HUES48 (cell line): ENCODE data around the gene AHNAK.

Source experiments
- H3K27ac ChIP-seq: one replicate; pipeline ENCODE4 v1.7.0; 2013; ENCODE audit warnings: low read depth, low read length, inconsistent platforms
- H3K27me3 ChIP-seq: 2 replicates; pipeline ENCODE4 v1.6.1; 2013; ENCODE audit warnings: mild to moderate bottlenecking, low read length; ENCODE audit not compliant: control insufficient read depth, insufficient read depth
- H3K36me3 ChIP-seq: 2 replicates; pipeline ENCODE4 v1.6.1; 2013; ENCODE audit warnings: low read length; ENCODE audit not compliant: control insufficient read depth, insufficient read depth
- H3K4me1 ChIP-seq: 2 replicates; pipeline ENCODE4 v1.6.1; 2013; ENCODE audit warnings: mild to moderate bottlenecking, low read length; ENCODE audit not compliant: control insufficient read depth, insufficient read depth
- H3K4me3 ChIP-seq: 2 replicates; pipeline ENCODE4 v1.5.1; 2013; ENCODE audit warnings: mild to moderate bottlenecking, low read depth, low read length
- H3K9ac ChIP-seq: 2 replicates; pipeline ENCODE4 v1.6.1; 2013; ENCODE audit warnings: mild to moderate bottlenecking, low read depth, low read length, moderate library complexity
- H3K9me3 ChIP-seq: 2 replicates; pipeline ENCODE4 v1.6.1; 2013; ENCODE audit warnings: low read length; ENCODE audit not compliant: control insufficient read depth, insufficient read depth

Gene AHNAK

DNA sequence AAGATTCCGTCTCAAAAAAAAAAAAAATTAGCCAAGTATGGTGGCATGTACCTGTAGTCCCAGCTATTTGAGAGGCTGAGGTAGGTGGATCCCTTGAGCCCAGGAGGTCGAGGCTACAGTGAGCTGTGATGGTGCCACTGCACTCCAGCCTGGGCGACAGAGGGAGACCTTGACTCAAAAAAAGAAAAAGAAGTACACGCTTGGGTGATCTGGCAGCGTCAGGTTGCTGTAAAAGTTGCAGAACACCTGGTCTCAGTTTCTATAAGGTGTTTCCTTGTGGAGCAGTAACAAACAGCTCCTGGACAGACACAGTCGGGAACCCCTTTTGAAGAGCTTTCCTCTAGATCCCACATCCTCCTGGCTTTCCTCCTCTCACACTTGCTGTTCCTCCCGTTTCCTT, 82.0 kb downstream of the AHNAK start:
- Histone ChIP-seq H3K9me3 (no peaks in the 10 kb centered on the region), H3K4me3 (no peak overlapping the region), H3K4me1 (no peaks in the 10 kb centered on the region), H3K27me3 (no peaks in the 10 kb centered on the region), H3K27ac (no peak overlapping the region), H3K9ac (no peak overlapping the region), H3K36me3 (no peaks in the 10 kb centered on the region)

GRCh38 chr11:62463121-62463542, 83.5 kb downstream of the AHNAK start:
- Histone ChIP-seq H3K9me3 (no peaks in the 10 kb centered on the region), H3K27me3 (no peaks in the 10 kb centered on the region), H3K9ac (no peak overlapping the region), H3K36me3 (no peaks in the 10 kb centered on the region), H3K4me3 (no peak overlapping the region), H3K27ac (no peak overlapping the region), H3K4me1 (no peaks in the 10 kb centered on the region)

- H3K4me1 ChIP-seq = no peaks in the 10 kb centered on the region
- no peak overlapping the region for H3K4me3 ChIP-seq
- H3K9me3 ChIP-seq = no peaks in the 10 kb centered on the region
- H3K27me3 ChIP-seq = no peaks in the 10 kb centered on the region
- H3K36me3 ChIP-seq = no peaks in the 10 kb centered on the region
- H3K9ac ChIP-seq = no peak overlapping the region
- no peak overlapping the region for H3K27ac ChIP-seq
These were observed 84.1 kb downstream of the AHNAK start for GRCh38 chr11:62462508-62462892.

GRCh38 chr11:62461740-62462507, 84.7 kb downstream of the AHNAK start:
- Histone ChIP-seq H3K27me3 (no peaks in the 10 kb centered on the region), H3K27ac (no peak overlapping the region), H3K36me3 (no peaks in the 10 kb centered on the region), H3K9ac (no peak overlapping the region), H3K4me1 (no peaks in the 10 kb centered on the region), H3K4me3 (no peak overlapping the region), H3K9me3 (no peaks in the 10 kb centered on the region)

DNA sequence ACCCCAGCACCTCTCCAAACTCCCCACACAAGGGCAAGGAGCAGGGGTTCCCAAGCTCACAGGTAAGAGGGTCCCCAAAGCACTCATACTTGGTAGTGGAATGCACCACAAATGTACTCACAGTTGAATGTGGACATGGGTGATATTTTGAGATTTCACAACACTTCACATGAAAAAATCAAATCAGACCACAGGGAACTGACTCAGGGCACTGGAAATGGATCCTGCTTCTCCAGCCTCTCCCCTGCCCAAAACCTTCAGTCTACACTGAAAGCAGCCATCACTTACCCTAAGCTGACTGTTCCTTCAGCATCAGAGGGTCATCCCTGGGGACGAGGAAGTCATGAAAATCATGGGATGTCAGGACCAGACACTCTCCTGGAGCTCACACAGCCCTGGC, 87.5 kb downstream of the AHNAK start:
- H3K9me3 ChIP-seq = no peaks in the 10 kb centered on the region
- H3K27ac ChIP-seq = no peak overlapping the region
- H3K27me3 ChIP-seq = no peaks in the 10 kb centered on the region
- H3K36me3 ChIP-seq = no peaks in the 10 kb centered on the region
- H3K4me3 ChIP-seq = no peak overlapping the region
- no peaks in the 10 kb centered on the region for H3K4me1 ChIP-seq
- no peak overlapping the region for H3K9ac ChIP-seq

DNA sequence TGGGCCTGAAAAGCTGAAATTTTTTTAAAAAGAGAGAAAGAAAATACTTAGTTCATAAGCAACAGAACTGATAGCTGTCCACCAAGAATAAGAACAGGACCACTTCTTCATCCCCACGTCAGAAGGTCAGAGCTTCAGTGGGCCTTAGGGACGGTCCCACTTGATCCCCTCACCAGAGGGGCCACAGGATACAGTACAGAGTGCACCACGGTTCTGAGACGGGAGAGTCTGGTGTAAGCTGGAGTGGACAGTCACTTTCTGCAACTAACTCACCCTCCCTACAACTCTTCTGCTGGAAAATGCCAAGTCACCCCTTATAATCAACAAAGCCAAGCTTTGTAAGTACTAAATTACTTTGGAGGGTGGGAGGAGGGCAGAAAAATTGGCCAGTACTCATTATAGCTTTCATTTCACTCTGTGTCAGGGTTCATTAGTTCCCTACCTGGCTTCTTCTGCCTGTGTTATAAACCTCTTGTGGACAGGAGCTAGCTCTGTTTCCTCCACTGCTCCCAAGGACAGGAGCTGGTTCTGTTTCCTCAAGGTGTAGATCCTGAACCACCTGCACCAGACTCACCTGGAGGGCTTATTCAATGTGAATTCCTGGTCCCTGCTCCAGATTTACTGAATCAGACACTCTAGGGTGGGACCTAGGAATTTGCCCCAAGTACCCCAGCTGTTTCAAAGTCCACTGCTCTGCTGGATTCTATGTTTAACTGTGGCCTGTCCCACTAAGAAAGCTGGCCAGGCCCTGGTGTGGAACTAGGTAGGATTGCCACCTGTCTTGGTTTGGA, 88.2 kb downstream of the AHNAK start:
- Histone ChIP-seq H3K4me3 (no peak overlapping the region), H3K9me3 (no peaks in the 10 kb centered on the region), H3K36me3 (no peaks in the 10 kb centered on the region), H3K9ac (no peak overlapping the region), H3K27me3 (no peaks in the 10 kb centered on the region), H3K4me1 (no peaks in the 10 kb centered on the region), H3K27ac (no peak overlapping the region)

DNA sequence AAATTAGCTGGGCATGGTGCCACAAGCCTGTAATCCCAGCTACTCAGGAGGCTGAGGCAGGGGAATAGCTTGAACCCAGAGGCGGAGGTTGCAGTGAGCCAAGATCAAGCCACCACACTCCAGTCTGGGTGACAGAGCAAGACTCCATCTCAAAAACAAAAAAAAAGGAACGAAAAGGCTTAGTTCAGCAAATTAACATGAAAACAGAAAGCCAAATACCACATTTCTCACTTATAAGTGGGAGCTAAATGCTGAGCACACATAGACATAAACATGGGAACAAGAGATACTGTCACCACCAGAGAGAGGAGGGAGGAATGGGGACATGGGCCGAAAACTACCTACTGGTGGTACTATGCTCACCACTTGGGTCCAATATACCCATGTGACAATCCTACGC, 89.1 kb downstream of the AHNAK start:
- Histone ChIP-seq H3K36me3 (no peaks in the 10 kb centered on the region), H3K9ac (no peak overlapping the region), H3K4me1 (no peaks in the 10 kb centered on the region), H3K4me3 (no peak overlapping the region), H3K9me3 (no peaks in the 10 kb centered on the region), H3K27me3 (no peaks in the 10 kb centered on the region), H3K27ac (no peak overlapping the region)

DNA sequence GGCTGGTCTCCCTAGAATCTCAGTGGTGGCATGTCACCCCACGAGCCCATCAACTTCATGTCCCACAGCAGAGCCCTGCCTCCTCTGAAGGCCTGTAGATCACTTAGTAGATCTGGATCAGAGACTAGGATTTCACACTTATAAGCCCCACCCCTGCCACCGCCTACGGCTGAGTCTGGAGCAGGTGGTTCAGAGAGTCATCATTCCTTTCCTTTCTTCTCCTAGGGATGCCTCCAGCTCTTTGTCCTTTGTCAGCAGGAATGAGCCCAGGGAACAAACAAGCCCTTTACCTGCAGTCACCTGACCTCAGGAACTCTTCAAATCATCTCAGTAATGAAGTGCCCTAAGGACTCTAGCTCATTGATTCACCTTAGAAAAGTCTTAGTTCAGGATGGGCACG, 90.0 kb downstream of the AHNAK start:
- Histone ChIP-seq H3K27ac (no peak overlapping the region), H3K27me3 (no peaks in the 10 kb centered on the region), H3K36me3 (no peaks in the 10 kb centered on the region), H3K4me3 (no peak overlapping the region), H3K4me1 (no peaks in the 10 kb centered on the region), H3K9ac (no peak overlapping the region), H3K9me3 (no peaks in the 10 kb centered on the region)

DNA sequence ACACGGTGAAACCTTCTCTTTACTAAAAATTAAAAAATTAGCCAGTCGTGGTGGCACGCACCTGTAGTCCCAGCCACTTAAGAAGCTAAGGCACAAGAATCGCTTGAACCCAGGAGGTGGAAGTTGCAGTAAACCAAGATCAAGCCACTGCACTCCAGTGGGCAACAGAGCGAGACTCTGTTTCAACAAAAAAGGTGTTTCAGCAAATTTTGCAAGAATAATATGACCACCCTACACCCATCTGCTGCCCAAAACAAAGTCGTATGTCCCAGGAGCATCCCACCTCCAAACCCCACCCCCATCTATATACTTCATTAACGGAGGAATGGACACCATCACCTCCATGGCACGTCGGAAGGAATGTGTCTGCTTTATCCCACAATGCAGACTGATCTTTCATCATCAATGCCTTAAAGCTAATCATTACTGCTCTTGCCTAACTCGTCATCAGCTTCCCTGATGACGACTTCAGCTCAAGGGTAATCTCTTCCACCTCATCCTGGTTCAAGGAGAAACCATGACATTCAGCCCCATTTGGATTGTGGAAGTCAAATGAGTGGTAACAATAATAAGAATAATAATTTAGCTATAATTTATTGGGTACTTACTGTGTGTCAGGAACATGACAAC, 93.7 kb downstream of the AHNAK start:
- Histone ChIP-seq H3K4me1 (no peaks in the 10 kb centered on the region), H3K27ac (no peak overlapping the region), H3K9me3 (no peaks in the 10 kb centered on the region), H3K36me3 (no peaks in the 10 kb centered on the region), H3K4me3 (no peak overlapping the region), H3K27me3 (no peaks in the 10 kb centered on the region), H3K9ac (no peak overlapping the region)

- Histone ChIP-seq H3K9me3 (no peaks in the 10 kb centered on the region), H3K4me3 (no peak overlapping the region), H3K27ac (no peak overlapping the region), H3K36me3 (no peaks in the 10 kb centered on the region), H3K4me1 (no peaks in the 10 kb centered on the region), H3K27me3 (no peaks in the 10 kb centered on the region), H3K9ac (no peak overlapping the region)
These were observed 94.3 kb downstream of the AHNAK start for GRCh38 chr11:62452261-62452660.

DNA sequence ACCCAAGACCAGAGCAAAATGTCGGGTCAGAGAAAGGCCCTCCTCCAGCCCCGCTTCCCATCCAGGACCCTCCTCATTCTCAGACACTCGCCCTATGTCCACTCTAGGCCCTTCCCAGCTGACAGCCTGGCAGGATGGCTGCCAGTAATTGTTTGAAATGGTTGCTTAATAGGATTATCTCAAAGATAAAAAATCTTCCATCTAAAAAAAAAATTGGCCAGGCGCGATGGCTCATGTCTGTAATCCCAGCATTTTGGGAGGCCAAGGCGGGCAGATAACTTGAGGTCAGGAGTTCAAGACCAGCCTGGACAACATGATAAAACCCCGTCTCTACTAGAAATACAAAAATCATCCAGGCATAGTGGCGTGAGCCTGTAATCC, 95.4 kb downstream of the AHNAK start:
- H3K9me3 ChIP-seq = no peaks in the 10 kb centered on the region
- H3K27me3 ChIP-seq = no peaks in the 10 kb centered on the region
- no peaks in the 10 kb centered on the region for H3K4me1 ChIP-seq
- no peaks in the 10 kb centered on the region for H3K36me3 ChIP-seq
- H3K4me3 ChIP-seq = no peak overlapping the region
- no peak overlapping the region for H3K27ac ChIP-seq
- no peak overlapping the region for H3K9ac ChIP-seq
